Measurements from ENCODE around the gene C1QTNF2. TPM values are rescaled to one million over a fixed set of nuclear protein-coding genes. Genes with fewer than 3 reads are reported as not detected.

The C1QTNF2 gene
- total and polyA plus RNA-seq, 7 donors: 0.08 to 1.8 (median 0.35) TPM

GRCh38 chr5:160390787-160391696 is 20.6 kb upstream of the C1QTNF2 start:
- Histone ChIP-seq H3K4me3 (no peak overlapping the region), H3K9me3 (peaks cover 11% of the 10 kb centered on the region), H3K27me3 (ENCODE audit: insufficient read depth in 3 of 3, low read length in 2 of 3) (no peaks in the 10 kb centered on the region), H3K36me3 (ENCODE audit: insufficient read depth in 1 of 2, low read depth in 1 of 2) (peaks cover 0 to 4% of the 10 kb centered on the region in 2 donors), H3K27ac (no peak overlapping the region), H3K4me1 (no peaks in the 10 kb centered on the region)
- WGBS, 3 donors: 70 to 79% (median 76%) methylated on average over 8 of the region's 8 CpGs
- TF ChIP-seq CTCF (IDR thresholded peaks at IDR 0.05): peak; percentile 49
- intact Hi-C loops (cut with DNase I): loop anchor here (2.0 to 10.0 kb wide), 3 partner anchors 190 to 366 kb away; no protein-coding TSS in a partner anchor
- peak in 1 of 4 donors; percentile 60 for ATAC-seq
- DNase-seq: no peak

- Histone ChIP-seq H3K9me3 (peaks cover 11% of the 10 kb centered on the region), H3K36me3 (ENCODE audit: insufficient read depth in 1 of 2, low read depth in 1 of 2) (no peaks in the 10 kb centered on the region), H3K4me3 (no peak overlapping the region), H3K4me1 (no peaks in the 10 kb centered on the region), H3K27me3 (ENCODE audit: insufficient read depth in 3 of 3, low read length in 2 of 3) (no peaks in the 10 kb centered on the region), H3K27ac (no peak overlapping the region)
- no peak for DNase-seq
- no peak for ATAC-seq
- intact Hi-C loops (cut with DNase I): no loop called here
- WGBS, 3 donors: 91 to 100% (median 96%) methylated on average over 1 of the region's 1 CpG
- no peak for TF ChIP-seq CTCF (IDR thresholded peaks at IDR 0.05)
These were observed 17.0 kb upstream of the C1QTNF2 start for GRCh38 chr5:160387445-160387844.

DNA sequence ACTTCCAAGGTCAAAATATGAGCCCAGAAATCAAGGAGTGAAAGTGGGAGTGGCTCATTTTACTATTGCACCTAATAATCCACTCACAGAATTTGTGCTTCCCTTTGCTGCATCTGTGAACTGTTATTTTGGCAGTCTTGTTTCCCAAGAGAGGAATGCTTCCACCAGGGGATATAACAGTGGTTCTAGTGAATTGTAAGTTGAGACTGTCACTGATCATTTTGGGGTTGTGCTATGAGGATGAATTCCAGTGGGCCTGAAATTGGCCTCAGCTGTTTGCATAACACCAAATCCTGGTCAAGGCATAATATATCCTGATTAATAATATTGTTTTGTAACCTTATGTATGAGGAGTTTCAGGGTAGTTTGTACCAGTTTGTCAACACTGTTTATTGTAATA is 15.1 kb upstream of the C1QTNF2 start:
- no peak for TF ChIP-seq CTCF (IDR thresholded peaks at IDR 0.05)
- Histone ChIP-seq H3K4me3 (no peak overlapping the region), H3K9me3 (peaks cover 11% of the 10 kb centered on the region), H3K27ac (no peak overlapping the region), H3K4me1 (no peaks in the 10 kb centered on the region), H3K27me3 (ENCODE audit: insufficient read depth in 3 of 3, low read length in 2 of 3) (no peaks in the 10 kb centered on the region), H3K36me3 (ENCODE audit: insufficient read depth in 1 of 2, low read depth in 1 of 2) (no peaks in the 10 kb centered on the region)
- intact Hi-C loops (cut with DNase I): no loop called here
- DNase-seq (no peak), ATAC-seq (no peak)

GRCh38 chr5:160384681-160385080 is 14.3 kb upstream of the C1QTNF2 start:
- Histone ChIP-seq H3K4me3 (no peak overlapping the region), H3K4me1 (no peaks in the 10 kb centered on the region), H3K27ac (no peak overlapping the region), H3K27me3 (ENCODE audit: insufficient read depth in 3 of 3, low read length in 2 of 3) (no peaks in the 10 kb centered on the region), H3K9me3 (peaks cover 11% of the 10 kb centered on the region), H3K36me3 (ENCODE audit: insufficient read depth in 1 of 2, low read depth in 1 of 2) (no peaks in the 10 kb centered on the region)
- ATAC-seq: no peak
- no peak for TF ChIP-seq CTCF (IDR thresholded peaks at IDR 0.05)
- no peak for DNase-seq
- WGBS, 3 donors: 96 to 100% (median 99%) methylated on average over 1 of the region's 1 CpG
- intact Hi-C loops (cut with DNase I): no loop called here

Measured in psoas muscle (tissue), 8 donors.